ENCODE measurements around the gene FTCDNL1.

GRCh38 chr2:199842631-199843395, 8.2 kb downstream of the FTCDNL1 start:
- TF ChIP-seq CTCF (conservative IDR thresholded peaks at IDR 0.05) = no peak
- no peak for TF ChIP-seq EZH2 (IDR thresholded peaks at IDR 0.05; ENCODE audit: low read depth)

All from PC-9 (cell line).